DND-41 (cell line): ENCODE results near the gene C17orf50.

Experiments used
- EZH2 ChIP-seq: IDR thresholded peaks from 3 replicates; pipeline ENCODE4 v1.6.1; 2012; ENCODE audit warnings: borderline replicate concordance, low read depth, mild to moderate bottlenecking, moderate library complexity, low read length, inconsistent platforms; ENCODE audit not compliant: severe bottlenecking
- TF ChIP-seq, protein P1 (sequence below): IDR thresholded peaks from 2 replicates; pipeline ENCODE4 v1.5.1; 2012; ENCODE audit warnings: borderline replicate concordance, low read length, moderate library complexity, mild to moderate bottlenecking; ENCODE audit not compliant: poor library complexity, severe bottlenecking; ENCODE audit errors: extremely low read depth

DNA sequence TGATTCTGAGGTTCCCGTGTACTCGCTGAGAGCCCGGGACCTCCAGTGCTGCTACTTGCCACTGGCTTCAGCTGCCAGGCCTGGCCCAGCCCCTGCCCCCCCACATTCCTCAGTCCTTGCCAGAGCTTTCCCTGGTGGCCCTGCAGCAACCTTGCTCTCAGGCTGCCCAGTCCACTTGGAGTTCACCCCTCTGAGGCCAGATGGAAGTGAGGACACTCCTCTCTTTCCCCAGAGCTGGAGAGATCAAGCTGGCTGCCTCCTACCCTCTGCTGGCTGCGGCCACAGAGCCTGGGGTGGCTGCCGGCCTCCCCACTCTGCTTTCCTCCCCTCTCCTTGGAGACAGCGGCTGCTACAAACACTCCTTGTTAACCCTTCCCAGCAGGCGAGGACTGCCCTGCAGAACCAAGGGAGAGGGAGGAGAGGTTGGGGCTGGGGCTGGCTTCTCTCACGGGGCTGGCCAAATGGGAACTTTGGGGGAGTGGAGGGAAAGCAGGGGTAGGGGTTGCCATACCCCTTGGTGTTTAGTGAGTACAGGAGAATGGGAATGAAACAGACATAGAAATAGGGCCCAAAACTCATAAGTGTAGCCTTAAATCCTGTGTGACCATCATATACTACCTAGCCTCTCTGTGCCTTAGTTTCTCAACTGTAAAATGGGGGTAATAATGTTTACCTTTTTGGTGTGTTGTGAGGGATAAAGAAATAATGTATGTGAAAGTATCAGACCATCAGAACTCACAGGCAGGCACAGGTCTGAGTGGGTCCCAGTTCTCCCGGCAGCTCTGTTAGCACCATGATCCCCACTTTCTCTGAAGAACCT, 7.5 kb upstream of the C17orf50 start, which contains the start of gene GAS2L2:
- TF ChIP-seq, protein P1, sequence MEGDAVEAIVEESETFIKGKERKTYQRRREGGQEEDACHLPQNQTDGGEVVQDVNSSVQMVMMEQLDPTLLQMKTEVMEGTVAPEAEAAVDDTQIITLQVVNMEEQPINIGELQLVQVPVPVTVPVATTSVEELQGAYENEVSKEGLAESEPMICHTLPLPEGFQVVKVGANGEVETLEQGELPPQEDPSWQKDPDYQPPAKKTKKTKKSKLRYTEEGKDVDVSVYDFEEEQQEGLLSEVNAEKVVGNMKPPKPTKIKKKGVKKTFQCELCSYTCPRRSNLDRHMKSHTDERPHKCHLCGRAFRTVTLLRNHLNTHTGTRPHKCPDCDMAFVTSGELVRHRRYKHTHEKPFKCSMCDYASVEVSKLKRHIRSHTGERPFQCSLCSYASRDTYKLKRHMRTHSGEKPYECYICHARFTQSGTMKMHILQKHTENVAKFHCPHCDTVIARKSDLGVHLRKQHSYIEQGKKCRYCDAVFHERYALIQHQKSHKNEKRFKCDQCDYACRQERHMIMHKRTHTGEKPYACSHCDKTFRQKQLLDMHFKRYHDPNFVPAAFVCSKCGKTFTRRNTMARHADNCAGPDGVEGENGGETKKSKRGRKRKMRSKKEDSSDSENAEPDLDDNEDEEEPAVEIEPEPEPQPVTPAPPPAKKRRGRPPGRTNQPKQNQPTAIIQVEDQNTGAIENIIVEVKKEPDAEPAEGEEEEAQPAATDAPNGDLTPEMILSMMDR, result no peak
- TF ChIP-seq EZH2, result no peak
